HG03064 (cell line): ENCODE results near the gene NEDD4.
"Not testable (repeated sequence)": the region's sequence is repeated elsewhere in the genome, so short reads cannot be mapped to it uniquely, and the experiment has no call there.

Experiments used
- ATAC-seq: cut with Tn5 transposase; IDR thresholded peaks from one replicate; pipeline ENCODE4 v1.9.1; 2021; ENCODE audit warnings: low read depth; ENCODE audit not compliant: unreplicated experiment

The NEDD4 gene

GRCh38 chr15:56007053-56007452 is 13.6 kb upstream of the NEDD4 start:
- not testable (repeated sequence) for ATAC-seq

GRCh38 chr15:56006371-56006770 is 13.0 kb upstream of the NEDD4 start:
- not testable (repeated sequence) for ATAC-seq

- not testable (repeated sequence) for ATAC-seq
These were observed 10.9 kb upstream of the NEDD4 start for GRCh38 chr15:56004281-56004680.

DNA sequence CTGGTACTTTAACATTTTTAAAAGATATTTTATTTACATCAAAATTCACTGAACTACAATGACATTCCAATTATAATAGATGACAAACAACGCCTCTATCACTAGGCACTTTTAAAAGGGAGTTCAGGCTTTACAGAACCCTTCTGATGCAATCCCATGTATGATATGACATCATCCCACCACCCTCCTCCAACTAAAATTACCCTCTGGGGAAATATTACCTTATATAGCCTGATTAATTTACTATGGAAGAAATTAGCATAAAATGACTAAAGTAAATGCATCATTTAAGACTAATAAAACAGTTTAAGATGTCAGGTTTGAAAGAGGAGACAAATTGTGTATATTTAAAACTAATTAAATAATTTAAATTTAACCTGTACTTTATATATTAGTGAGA is 10.4 kb upstream of the NEDD4 start:
- ATAC-seq = not testable (repeated sequence)

DNA sequence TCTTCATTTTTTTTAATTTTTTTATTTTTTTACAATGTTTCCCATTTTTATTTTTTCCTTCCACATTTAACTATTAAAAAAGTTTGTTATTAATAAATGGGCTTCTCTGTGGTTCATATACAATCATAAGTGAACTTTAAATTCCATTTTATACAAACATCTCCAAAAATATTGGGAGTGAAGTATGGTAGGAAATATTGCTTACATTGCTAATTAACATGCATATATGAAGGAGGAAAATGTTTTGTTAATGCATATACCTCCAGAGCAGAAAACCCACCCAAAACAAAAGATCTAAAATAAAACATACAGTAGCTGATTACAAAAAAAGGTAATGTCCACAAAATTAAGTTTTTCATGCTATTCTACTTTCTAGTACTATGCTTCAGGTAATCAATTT is 9.9 kb upstream of the NEDD4 start:
- ATAC-seq = not testable (repeated sequence)

- ATAC-seq = no peak
These were observed 8.2 kb upstream of the NEDD4 start for GRCh38 chr15:56001471-56002078.

DNA sequence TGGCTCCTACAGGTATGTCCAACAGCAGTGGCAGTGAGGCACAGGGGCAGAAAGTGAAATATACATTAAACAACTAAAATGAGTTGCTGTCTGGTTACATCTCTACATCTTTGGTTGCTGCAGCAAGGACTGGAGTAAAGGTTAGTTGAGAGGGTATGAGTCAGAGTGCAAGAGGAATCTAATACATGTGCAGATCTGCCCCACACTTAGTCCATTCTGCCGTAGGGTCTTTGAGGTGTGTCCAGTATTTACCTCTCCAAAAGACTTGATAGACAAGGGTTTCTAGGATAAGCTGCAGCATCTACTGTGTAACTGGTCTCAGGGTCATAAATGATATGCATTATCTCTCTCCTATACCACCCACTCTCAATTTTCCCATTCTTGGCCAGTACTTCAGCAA is 6.2 kb upstream of the NEDD4 start:
- ATAC-seq = no peak

DNA sequence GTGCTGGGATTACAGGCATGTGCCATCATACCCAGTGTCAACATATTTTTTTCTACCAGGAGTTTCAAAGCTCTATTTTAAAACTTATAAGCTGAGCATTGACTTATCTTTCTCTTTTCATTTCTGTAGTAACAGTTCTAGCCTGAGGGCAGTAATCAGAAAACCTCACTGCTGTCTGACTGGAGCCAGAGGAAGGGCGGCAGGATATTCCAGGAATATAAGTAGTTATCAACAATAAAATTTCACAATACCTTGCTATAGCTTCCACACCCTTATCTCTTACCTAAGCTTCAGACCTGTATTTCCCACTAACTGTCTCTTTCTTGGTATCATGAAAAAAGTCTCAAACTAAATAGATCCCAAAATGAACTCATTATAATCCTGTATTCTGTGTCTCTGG is 5.1 kb upstream of the NEDD4 start:
- ATAC-seq = no peak

DNA sequence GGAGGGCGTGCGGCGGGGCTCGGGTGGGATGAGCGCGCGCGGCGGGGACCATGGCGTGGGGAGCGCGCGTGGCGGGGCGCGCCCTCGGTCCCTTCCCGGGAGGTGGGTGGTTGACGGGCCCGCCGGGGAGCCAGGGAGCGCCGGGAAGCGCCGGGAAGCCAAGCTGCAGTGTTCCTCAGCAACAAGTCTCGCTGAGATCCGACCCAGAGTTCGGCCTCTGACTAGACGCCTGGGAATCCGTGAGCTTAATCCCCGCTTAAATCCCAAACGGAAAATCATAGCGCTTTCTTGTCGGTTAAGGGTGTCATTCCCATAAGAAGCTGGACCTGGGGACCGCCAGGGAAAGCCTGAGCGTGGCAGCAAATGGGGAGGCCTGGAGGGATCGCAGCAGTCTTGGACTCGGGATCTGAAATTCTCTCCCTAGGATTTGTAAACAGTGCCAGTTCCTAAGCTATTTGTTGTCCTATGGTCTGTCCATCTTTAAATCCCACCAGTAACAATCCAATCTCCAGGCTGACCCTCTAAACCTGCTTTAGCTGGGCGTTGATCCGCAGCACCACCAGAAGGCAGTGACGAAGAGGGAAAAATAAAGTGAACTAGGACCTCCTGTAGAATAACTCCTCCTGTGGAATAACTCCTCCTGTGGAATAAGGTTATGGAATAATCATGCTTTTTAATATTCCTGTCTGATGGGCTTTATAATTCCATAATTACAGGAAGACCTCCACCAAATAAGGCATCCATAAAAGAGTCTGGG is 570 bp upstream of the NEDD4 start:
- no peak for ATAC-seq

DNA sequence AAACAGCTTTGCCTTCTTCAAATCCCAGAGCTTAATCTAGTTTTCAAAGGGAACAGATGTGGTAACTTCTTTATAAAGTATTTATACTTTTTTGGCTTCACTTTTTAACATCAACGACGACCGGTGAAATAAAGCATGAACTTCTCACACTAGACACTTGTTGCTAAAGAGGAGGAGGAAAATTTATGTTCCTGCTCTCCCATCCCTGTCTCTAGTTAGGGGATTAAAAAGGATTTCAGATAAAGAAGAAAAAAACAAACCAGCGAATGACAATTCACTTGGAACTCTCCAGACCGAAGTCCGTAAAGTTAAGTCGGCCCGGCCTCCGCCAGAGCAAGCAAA is 672 bp downstream of the NEDD4 start:
- ATAC-seq = no peak

GRCh38 chr15:55991802-55992768 is 1.3 kb downstream of the NEDD4 start:
- ATAC-seq = no peak

DNA sequence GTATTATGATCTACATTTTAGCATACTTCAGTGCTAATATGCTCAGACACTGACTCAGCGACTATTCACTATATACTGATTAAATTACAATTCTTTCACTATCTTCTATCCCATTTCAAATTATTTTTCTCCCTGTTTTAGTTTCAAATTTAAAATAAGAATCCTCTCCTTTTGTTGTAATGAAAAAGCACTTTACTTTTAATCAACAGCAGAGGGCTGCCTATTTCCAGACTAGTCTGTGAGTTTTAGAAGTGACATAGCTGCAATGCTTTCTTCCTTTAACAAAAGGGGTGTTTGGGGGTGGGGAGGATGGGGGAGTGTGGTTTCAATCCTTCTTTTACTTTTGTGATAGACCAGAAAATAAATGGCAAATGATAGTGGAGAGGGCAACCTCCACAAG is 2.4 kb downstream of the NEDD4 start:
- ATAC-seq = no peak

DNA sequence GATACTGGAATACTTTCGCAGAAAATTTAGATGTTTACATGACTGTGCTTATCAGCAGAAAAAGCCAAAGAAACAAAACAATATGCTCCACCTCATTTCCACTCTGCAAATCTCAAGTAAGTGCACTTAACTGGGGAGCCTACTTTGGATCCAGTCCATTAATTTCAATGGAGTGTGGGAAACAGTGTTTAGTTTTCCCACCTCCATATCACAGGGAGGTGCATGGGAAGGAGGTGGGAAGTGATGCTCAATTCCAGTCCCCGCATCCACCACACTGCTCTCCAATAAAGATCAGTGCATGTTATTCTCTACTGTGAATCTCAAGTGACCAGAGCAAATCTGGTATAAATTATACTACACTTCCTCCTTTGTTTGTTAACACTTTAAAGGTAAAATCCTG is 2.9 kb downstream of the NEDD4 start:
- no peak for ATAC-seq

DNA sequence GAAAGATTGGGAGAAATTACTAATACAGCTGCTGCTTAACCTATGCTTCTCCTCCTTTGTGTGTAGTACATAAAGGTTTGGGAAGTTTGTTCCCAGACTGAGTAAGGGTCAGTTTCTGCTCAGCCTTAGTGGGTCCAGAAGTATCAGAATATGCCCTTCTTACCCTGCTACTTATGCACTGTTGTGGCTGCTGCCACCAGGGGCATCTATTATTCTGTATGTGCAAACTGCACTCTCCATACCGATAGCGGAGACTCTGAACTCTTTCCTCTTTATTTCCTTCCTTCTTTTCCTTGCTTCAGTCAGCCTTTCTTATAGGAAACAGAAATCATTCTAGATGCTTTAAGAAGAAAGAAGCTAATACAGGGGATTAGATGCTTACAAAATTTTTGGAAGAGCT is 4.0 kb downstream of the NEDD4 start:
- ATAC-seq = no peak

DNA sequence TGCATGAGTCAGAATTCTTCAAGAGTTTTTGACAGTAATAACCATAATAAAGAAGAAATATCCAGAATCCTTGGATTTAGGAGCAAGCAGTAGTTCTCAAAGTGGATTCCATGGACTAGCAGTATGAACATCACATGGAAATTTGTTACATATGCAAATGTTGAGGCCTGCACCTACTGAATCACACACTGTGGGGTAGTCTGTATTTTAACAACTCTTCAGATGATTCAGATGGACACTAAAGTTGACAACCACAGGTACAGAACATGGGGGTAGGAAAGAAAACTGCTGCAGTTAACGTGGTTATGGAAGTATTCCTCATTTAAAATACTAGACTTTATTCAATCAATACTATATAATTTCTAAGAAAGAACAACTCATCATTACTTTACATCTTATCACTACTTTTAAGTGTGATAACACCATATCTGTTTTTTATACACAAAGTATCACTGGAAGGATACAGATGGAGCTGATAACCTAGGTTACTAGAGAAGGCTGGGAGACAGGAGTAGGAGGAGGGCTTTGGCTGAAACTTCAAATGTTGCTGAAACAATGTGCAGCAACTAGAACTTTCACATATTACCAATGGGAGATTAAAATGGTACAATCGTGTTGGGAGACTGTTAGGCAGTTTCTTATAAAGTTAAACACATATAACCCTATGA is 11.7 kb downstream of the NEDD4 start:
- no peak for ATAC-seq

- ATAC-seq = no peak
These were observed 12.9 kb downstream of the NEDD4 start for GRCh38 chr15:55980511-55980910.

DNA sequence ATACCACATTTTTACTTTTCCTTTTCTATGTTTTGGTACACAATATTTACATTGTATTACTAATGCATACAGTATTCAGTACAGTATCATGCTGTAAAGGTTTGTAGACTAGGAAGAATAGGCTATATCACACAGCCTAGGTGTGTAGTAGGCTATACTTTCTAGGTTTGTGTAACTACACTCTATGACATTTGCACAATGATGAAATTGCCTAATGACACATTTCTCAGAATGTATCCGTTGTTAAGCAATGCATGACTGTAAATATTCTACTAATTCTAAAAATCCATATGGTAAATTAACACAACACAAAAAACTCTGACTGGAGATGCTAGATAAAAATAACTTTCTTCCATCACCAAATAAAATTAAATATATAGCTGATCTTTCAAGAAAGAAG is 16.2 kb downstream of the NEDD4 start:
- no peak for ATAC-seq

DNA sequence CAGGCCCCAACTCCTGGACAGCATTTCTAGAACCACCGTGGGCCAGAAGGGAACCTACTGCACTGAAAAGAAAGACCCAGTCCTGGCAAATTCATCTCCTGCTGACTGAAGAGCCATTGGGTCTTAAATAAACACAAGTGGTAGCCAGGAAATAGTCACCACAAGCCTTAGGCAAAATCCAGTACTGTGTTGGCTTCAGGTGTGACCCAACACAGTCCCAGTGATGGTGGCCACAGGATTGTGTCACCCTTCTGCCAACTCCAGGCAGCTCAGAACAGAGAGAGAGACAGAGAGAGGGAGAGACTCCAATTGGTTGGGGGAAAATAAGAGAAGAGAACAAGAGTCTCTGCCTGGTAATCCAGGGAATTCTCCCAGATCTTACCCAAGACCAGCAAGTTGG is 23.1 kb downstream of the NEDD4 start:
- no peak for ATAC-seq

DNA sequence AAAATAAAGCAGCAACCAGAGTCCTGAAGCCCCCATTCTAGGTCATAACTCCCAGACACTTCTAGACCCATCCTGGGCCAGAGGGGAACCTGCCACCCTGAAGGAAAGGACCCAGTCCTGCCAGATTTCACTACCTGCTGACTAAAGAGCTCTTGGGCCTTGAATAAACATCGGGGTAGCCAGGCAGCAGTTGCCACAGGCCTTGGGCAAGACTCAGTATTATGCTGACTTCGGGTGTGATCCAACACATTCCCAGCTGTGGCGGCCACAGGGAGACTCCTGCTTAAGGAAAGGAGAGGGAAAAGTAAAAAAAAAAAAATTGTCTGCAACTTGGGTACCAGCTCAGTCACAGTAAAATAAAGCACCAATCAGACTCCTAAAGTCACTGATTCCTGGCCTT is 23.8 kb downstream of the NEDD4 start:
- ATAC-seq = no peak

DNA sequence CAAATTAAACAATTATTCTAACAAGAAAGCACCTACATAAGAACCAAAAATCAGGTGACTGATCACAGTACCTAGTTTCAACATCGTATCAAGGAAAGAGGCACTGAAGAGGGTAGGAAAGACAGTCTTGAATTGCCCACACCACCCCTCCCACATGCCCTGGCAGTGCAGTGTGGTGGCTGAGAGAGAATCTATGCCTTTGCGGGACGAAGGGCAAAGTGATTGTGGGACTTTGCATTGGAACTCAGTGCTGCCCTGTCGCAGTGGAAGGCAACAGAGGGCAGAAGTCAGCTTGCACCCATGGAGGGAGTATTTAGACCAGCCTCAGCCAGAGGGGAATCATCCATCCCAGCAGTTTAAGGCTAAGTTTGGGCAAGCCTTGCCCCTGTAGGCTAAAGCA is 24.5 kb downstream of the NEDD4 start:
- no peak for ATAC-seq

GRCh38 chr15:55965091-55965490 is 28.3 kb downstream of the NEDD4 start:
- ATAC-seq = no peak
